Skeletal muscle satellite cell (primary cell): Measurements from ENCODE around the gene LBH. TPM values are rescaled to one million over a fixed set of nuclear protein-coding genes. Genes with fewer than 3 reads are reported as not detected.

Source experiments
- H3K27me3 ChIP-seq: 2 replicates; pipeline ENCODE4 v1.7.0; 2013; ENCODE audit warnings: low read length; ENCODE audit not compliant: control insufficient read depth, insufficient read depth
- H3K36me3 ChIP-seq: 2 replicates; pipeline ENCODE4 v1.7.0; 2013; ENCODE audit warnings: mild to moderate bottlenecking, control low read depth, low read length; ENCODE audit not compliant: insufficient read depth
- H3K4me1 ChIP-seq: 2 replicates; pipeline ENCODE4 v1.7.0; 2013; ENCODE audit warnings: low read length; ENCODE audit not compliant: control insufficient read depth, insufficient read depth
- H3K4me2 ChIP-seq: 2 replicates; pipeline ENCODE4 v1.7.0; 2013; ENCODE audit warnings: mild to moderate bottlenecking, low read length
- H3K4me3 ChIP-seq: 2 replicates; pipeline ENCODE4 v1.7.0; 2013; ENCODE audit warnings: low read length
- H3K9ac ChIP-seq: 2 replicates; pipeline ENCODE4 v1.7.0; 2013; ENCODE audit warnings: mild to moderate bottlenecking, low read depth, low read length, moderate library complexity
- H3K9me3 ChIP-seq: replicated peaks from 2 replicates; pipeline ENCODE4 v1.7.0; 2013; ENCODE audit warnings: mild to moderate bottlenecking, control low read depth, low read length
- total RNA-seq: library from RNA; depleted of rRNA; stranded (reverse); fragments of >200 nt; gene quantifications from 2 replicates; pipeline ENCODE4 v1.2.3, GENCODE V29; 2012; rRNA removed

Gene LBH
- total RNA-seq, result 1.0 and 9.4 TPM in 2 replicates

- peak within 1 kb of the TSS; percentile 74 for H3K9ac ChIP-seq
- H3K36me3 ChIP-seq, result peaks cover 3% of the 10 kb centered on the region
- peaks cover 39% of the 10 kb centered on the region for H3K4me1 ChIP-seq
- peak within 1 kb of the TSS; percentile 89 for H3K4me3 ChIP-seq
- no peaks in the 10 kb centered on the region for H3K9me3 ChIP-seq
- H3K27me3 ChIP-seq, result no peaks in the 10 kb centered on the region
- peak within 1 kb of the TSS; percentile 82 for H3K4me2 ChIP-seq
These were observed at the start of gene LBH for GRCh38 chr2:30231212-30231995. LBH (plus strand) TSS chr2:30231534; CDS start chr2:30231739, 205 bp downstream.

- Histone ChIP-seq H3K36me3 (no peaks in the 10 kb centered on the region), H3K4me3 (no peak overlapping the region), H3K4me1 (peaks cover 1% of the 10 kb centered on the region), H3K4me2 (no peak overlapping the region), H3K9ac (no peak overlapping the region), H3K27me3 (peaks cover 3% of the 10 kb centered on the region), H3K9me3 (no peaks in the 10 kb centered on the region)
These were observed 47.3 kb upstream of the LBH start for GRCh38 chr2:30184035-30184434.

- Histone ChIP-seq H3K9me3 (no peaks in the 10 kb centered on the region), H3K9ac (no peak overlapping the region), H3K36me3 (no peaks in the 10 kb centered on the region), H3K4me2 (no peak overlapping the region), H3K27me3 (peaks cover 3% of the 10 kb centered on the region), H3K4me1 (no peaks in the 10 kb centered on the region), H3K4me3 (no peak overlapping the region)
These were observed 46.2 kb upstream of the LBH start for GRCh38 chr2:30185178-30185577.

- Histone ChIP-seq H3K9ac (no peak overlapping the region), H3K4me2 (no peak overlapping the region), H3K36me3 (no peaks in the 10 kb centered on the region), H3K9me3 (no peaks in the 10 kb centered on the region), H3K27me3 (peaks cover 3% of the 10 kb centered on the region), H3K4me3 (no peak overlapping the region), H3K4me1 (no peaks in the 10 kb centered on the region)
These were observed 43.0 kb upstream of the LBH start for GRCh38 chr2:30188292-30188691.

- no peaks in the 10 kb centered on the region for H3K36me3 ChIP-seq
- H3K4me2 ChIP-seq, result no peak overlapping the region
- H3K9ac ChIP-seq, result no peak overlapping the region
- H3K27me3 ChIP-seq, result peaks cover 5% of the 10 kb centered on the region
- H3K9me3 ChIP-seq, result no peaks in the 10 kb centered on the region
- no peak overlapping the region for H3K4me3 ChIP-seq
- no peaks in the 10 kb centered on the region for H3K4me1 ChIP-seq
These were observed 40.7 kb upstream of the LBH start for GRCh38 chr2:30190637-30191036.

GRCh38 chr2:30191107-30191506, 40.2 kb upstream of the LBH start:
- Histone ChIP-seq H3K4me2 (no peak overlapping the region), H3K9ac (no peak overlapping the region), H3K27me3 (peaks cover 5% of the 10 kb centered on the region), H3K4me3 (no peak overlapping the region), H3K36me3 (no peaks in the 10 kb centered on the region), H3K9me3 (no peaks in the 10 kb centered on the region), H3K4me1 (no peaks in the 10 kb centered on the region)

GRCh38 chr2:30191819-30192271, 39.5 kb upstream of the LBH start:
- Histone ChIP-seq H3K9ac (no peak overlapping the region), H3K4me1 (no peaks in the 10 kb centered on the region), H3K4me3 (no peak overlapping the region), H3K36me3 (no peaks in the 10 kb centered on the region), H3K9me3 (no peaks in the 10 kb centered on the region), H3K4me2 (no peak overlapping the region), H3K27me3 (peaks cover 5% of the 10 kb centered on the region)

- Histone ChIP-seq H3K9me3 (no peaks in the 10 kb centered on the region), H3K9ac (no peak overlapping the region), H3K4me3 (no peak overlapping the region), H3K36me3 (no peaks in the 10 kb centered on the region), H3K4me2 (no peak overlapping the region), H3K27me3 (peaks cover 5% of the 10 kb centered on the region), H3K4me1 (no peaks in the 10 kb centered on the region)
These were observed 39.0 kb upstream of the LBH start for GRCh38 chr2:30192314-30192713.

- Histone ChIP-seq H3K9me3 (no peaks in the 10 kb centered on the region), H3K9ac (no peak overlapping the region), H3K4me1 (no peaks in the 10 kb centered on the region), H3K4me3 (no peak overlapping the region), H3K36me3 (no peaks in the 10 kb centered on the region), H3K4me2 (no peak overlapping the region), H3K27me3 (peaks cover 5% of the 10 kb centered on the region)
These were observed 38.1 kb upstream of the LBH start for GRCh38 chr2:30193104-30193681.

- Histone ChIP-seq H3K36me3 (no peaks in the 10 kb centered on the region), H3K27me3 (peaks cover 5% of the 10 kb centered on the region), H3K4me1 (no peaks in the 10 kb centered on the region), H3K9ac (no peak overlapping the region), H3K9me3 (no peaks in the 10 kb centered on the region), H3K4me3 (no peak overlapping the region), H3K4me2 (no peak overlapping the region)
These were observed 36.9 kb upstream of the LBH start for GRCh38 chr2:30194421-30194820.

GRCh38 chr2:30195016-30195415, 36.3 kb upstream of the LBH start:
- H3K36me3 ChIP-seq, result no peaks in the 10 kb centered on the region
- no peaks in the 10 kb centered on the region for H3K4me1 ChIP-seq
- peaks cover 5% of the 10 kb centered on the region for H3K27me3 ChIP-seq
- no peak overlapping the region for H3K9ac ChIP-seq
- H3K4me2 ChIP-seq, result no peak overlapping the region
- no peak overlapping the region for H3K4me3 ChIP-seq
- no peaks in the 10 kb centered on the region for H3K9me3 ChIP-seq
